SH-SY5Y (cell line): ENCODE results near the gene CTTN.

ENCODE experiments used
- GATA2 ChIP-seq: IDR thresholded peaks from 2 replicates; pipeline ENCODE4 v1.6.1; 2011; ENCODE audit warnings: mild to moderate bottlenecking, low read depth, low read length
- GATA3 ChIP-seq: IDR thresholded peaks from 2 replicates; pipeline ENCODE4 v1.6.1; 2011; ENCODE audit warnings: low read depth, mild to moderate bottlenecking, low read length, moderate library complexity

DNA sequence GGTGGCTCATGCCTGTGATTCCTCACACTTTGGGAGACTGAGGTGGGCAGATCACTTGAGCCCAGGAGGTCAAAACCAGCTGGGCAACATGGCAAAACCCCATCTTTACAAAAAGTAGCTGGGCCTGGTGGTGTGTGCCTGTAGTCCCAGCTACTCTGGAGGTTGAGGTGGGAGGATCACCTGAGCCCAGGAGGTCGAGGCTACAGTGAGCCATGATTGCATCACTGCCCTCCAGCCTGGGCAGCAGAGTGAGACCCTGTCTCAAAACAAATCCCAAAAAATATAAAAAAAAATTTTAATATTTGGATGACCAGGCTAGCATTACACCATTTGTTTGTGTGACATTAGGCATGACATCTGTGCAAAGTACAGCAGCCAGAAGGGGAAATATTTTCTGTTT is 49.7 kb upstream of the CTTN start:
- no peak for TF ChIP-seq GATA2
- no peak for TF ChIP-seq GATA3
